Nephron progenitor cell (in vitro differentiated cells): Measurements from ENCODE around the gene EXOC4.

ENCODE experiments used
- DNase-seq: peaks from one replicate; pipeline ENCODE4 v3.0.0; 2021
- H3K27ac Mint-ChIP-seq: 2 replicates; pipeline ENCODE4 v1.8.0; 2021; ENCODE audit warnings: mild to moderate bottlenecking, moderate library complexity, mixed read lengths
- H3K27me3 Mint-ChIP-seq: 2 replicates; pipeline ENCODE4 v1.8.0; 2021; ENCODE audit warnings: mild to moderate bottlenecking, low read depth, mixed read lengths; ENCODE audit not compliant: poor library complexity
- H3K36me3 Mint-ChIP-seq: 2 replicates; pipeline ENCODE4 v1.8.0; 2021; ENCODE audit warnings: low read depth, mixed read lengths
- H3K4me1 Mint-ChIP-seq: 2 replicates; pipeline ENCODE4 v1.8.0; 2021; ENCODE audit warnings: mixed read lengths
- H3K4me3 Mint-ChIP-seq: 2 replicates; pipeline ENCODE4 v1.8.0; 2021; ENCODE audit warnings: mild to moderate bottlenecking, moderate library complexity, mixed read lengths
- H3K9me3 Mint-ChIP-seq: 2 replicates; pipeline ENCODE4 v1.8.0; 2021; ENCODE audit warnings: mild to moderate bottlenecking, moderate library complexity, mixed read lengths
- TF ChIP-seq, protein P1 (sequence below): fragments of 200-600 bp; sonication (generic); IDR thresholded peaks from 2 replicates; pipeline ENCODE4 v1.5.0; 2021; ENCODE audit warnings: antibody characterized with exemption

Gene EXOC4

DNA sequence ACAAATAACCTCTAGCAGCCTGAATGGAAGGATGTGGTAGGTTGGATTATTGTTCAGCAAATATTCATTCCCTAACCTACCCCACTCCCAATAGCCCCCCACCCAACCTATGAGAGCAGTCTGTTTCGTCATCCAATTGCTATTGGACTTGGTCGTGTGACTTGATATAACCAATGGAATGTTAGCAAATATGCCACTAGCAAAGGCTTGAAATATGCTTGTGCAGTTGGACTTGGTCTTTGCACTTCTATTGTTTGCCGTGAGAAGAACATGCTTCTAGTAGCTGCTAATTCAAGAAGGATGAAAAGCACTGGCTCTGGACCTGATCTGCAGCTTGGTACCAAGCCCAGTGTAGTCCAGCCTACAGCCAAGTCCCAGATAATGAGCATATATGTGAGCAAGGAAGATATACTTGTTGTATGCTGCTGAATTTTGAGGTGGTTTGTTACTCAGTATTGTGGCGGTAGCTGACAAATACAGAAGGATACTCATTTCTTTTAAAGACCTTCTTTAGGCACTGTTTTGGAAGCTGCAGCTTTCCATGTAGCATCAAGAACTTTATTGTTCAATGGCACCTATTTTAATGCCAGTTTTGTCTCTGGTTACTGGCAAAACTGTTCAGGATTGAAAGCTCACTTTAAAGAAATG, 180.4 kb downstream of the EXOC4 start:
- DNase-seq: no peak
- TF ChIP-seq, protein P1, sequence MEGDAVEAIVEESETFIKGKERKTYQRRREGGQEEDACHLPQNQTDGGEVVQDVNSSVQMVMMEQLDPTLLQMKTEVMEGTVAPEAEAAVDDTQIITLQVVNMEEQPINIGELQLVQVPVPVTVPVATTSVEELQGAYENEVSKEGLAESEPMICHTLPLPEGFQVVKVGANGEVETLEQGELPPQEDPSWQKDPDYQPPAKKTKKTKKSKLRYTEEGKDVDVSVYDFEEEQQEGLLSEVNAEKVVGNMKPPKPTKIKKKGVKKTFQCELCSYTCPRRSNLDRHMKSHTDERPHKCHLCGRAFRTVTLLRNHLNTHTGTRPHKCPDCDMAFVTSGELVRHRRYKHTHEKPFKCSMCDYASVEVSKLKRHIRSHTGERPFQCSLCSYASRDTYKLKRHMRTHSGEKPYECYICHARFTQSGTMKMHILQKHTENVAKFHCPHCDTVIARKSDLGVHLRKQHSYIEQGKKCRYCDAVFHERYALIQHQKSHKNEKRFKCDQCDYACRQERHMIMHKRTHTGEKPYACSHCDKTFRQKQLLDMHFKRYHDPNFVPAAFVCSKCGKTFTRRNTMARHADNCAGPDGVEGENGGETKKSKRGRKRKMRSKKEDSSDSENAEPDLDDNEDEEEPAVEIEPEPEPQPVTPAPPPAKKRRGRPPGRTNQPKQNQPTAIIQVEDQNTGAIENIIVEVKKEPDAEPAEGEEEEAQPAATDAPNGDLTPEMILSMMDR: no peak
- peaks cover 22% of the 10 kb centered on the region for H3K36me3 Mint-ChIP-seq
- peaks cover 5% of the 10 kb centered on the region for H3K4me1 Mint-ChIP-seq
- peaks cover 14% of the 10 kb centered on the region for H3K9me3 Mint-ChIP-seq
- no peak overlapping the region for H3K4me3 Mint-ChIP-seq
- no peaks in the 10 kb centered on the region for H3K27me3 Mint-ChIP-seq
- no peak overlapping the region for H3K27ac Mint-ChIP-seq

DNA sequence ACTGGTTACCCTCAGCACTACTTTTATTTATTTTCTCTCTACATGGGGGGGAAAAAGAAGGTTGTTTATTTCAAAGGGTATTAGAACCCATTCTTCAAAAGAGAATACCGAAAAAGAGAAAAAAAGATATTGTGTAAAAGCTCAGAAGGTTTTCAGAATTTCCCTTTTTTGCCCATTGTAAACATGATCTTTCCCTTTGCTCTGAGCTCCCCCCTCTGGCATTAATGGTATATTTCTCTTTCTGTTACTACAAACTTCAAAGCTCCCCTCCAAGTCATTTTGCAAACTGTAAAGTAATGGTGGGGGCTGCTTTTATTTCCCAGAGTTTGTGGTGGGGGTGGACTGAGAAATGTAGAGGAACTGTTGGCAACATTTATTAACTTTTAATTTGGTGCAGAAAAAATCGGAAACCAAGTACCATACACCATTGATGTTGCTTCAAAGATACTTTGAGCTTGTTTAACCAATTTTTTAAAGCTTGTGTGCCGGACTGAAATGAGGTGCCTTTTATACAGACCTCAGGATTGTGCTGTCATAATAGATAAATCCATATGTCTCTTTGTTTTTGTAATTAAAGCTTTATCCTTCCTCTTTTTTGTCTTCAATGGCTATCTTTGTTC, 181.5 kb downstream of the EXOC4 start:
- TF ChIP-seq, protein P1: no peak
- H3K27me3 Mint-ChIP-seq: no peaks in the 10 kb centered on the region
- H3K4me3 Mint-ChIP-seq: no peak overlapping the region
- no peak overlapping the region for H3K27ac Mint-ChIP-seq
- peaks cover 9% of the 10 kb centered on the region for H3K9me3 Mint-ChIP-seq
- DNase-seq: no peak
- H3K36me3 Mint-ChIP-seq: peaks cover 19% of the 10 kb centered on the region
- peaks cover 5% of the 10 kb centered on the region for H3K4me1 Mint-ChIP-seq

DNA sequence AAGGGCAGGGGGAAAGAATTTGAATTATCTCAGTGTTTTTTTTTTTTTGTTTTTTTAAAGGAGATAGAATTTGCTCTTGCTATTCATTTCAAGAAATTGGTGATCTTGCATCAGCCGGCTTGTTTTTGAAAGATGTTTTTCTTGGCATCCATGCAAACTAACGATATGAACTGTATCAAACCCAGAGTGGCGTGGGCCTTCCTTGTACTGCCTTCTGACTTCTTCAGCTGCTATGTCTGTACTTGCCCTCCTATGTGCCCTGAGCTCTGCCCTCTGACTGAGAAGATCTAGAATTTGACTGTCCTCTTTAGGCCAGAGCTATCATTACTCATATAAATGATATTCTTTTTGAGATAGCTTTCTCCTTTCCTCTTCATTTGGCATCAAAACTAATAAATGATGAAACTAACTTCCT, 183.1 kb downstream of the EXOC4 start:
- DNase-seq: no peak
- Mint-ChIP-seq H3K9me3 (no peaks in the 10 kb centered on the region), H3K27ac (no peak overlapping the region), H3K36me3 (peaks cover 4% of the 10 kb centered on the region), H3K27me3 (no peaks in the 10 kb centered on the region), H3K4me3 (no peak overlapping the region), H3K4me1 (peaks cover 1% of the 10 kb centered on the region)
- TF ChIP-seq, protein P1: no peak

DNA sequence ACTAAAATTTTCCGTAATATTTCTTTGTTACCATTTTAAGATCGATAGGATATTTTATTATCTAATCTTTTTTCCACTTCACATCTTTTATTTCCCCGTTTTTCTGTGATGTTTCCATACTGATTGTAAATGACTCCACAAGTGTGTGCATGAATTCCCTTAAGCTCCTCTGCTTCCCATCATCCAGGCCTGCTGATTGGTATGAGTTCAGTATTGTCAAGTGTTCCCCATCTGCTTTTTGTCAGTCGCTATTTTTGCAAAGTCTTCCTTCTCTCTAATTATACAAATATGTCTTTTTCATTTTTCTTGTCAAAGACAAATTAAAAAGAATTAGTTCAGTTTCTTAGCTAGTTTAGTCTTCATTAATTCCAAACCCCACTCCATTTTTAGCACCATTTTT, 184.7 kb downstream of the EXOC4 start:
- no peaks in the 10 kb centered on the region for H3K27me3 Mint-ChIP-seq
- TF ChIP-seq, protein P1: no peak
- peak overlapping the region; percentile 2 for H3K27ac Mint-ChIP-seq
- no peak overlapping the region for H3K4me3 Mint-ChIP-seq
- no peaks in the 10 kb centered on the region for H3K9me3 Mint-ChIP-seq
- DNase-seq: no peak
- no peaks in the 10 kb centered on the region for H3K4me1 Mint-ChIP-seq
- peaks cover 4% of the 10 kb centered on the region for H3K36me3 Mint-ChIP-seq

DNA sequence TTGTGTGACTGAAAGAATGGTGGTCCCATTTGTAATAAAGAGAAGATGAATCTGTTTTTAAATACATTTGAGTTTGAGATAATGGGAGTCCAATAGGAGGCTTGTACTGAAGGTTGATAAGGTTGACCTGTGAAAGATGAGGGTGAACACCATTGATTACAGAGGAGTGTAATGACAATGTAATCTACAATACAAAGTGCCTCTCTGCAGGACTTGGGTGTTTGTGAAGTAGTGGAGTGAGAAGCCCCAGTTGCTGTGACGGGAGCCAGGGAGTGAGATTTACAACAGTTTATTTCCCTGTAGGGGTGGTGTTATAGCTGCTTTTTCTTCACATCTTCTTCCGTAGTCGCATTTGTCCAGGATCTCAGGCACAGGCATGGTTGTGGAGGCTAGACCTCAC, 189.9 kb downstream of the EXOC4 start:
- Mint-ChIP-seq H3K4me3 (no peak overlapping the region), H3K4me1 (no peaks in the 10 kb centered on the region), H3K27ac (no peak overlapping the region), H3K9me3 (no peaks in the 10 kb centered on the region), H3K27me3 (peaks cover 5% of the 10 kb centered on the region), H3K36me3 (peaks cover 4% of the 10 kb centered on the region)
- no peak for DNase-seq
- TF ChIP-seq, protein P1: no peak

DNA sequence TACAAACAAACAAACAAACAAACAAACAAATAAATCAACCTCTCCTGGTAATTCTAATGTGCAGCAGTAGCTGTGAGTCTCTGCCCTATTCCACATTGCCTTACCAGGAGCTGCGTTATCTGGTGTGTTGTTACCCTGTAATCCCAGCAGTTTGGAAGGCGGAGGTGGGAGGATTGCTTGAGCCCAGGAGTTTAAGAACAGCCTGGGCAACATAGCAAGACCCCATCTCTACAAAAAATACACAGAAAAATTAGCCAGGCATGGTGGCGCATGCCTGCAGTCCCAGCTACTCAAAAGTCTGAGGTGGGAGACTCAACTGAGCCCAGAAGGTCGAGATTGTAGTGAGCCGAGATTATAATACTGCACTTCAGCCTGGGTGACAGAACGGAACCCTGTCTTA, 192.7 kb downstream of the EXOC4 start:
- Mint-ChIP-seq H3K36me3 (no peaks in the 10 kb centered on the region), H3K4me1 (no peaks in the 10 kb centered on the region), H3K4me3 (no peak overlapping the region), H3K9me3 (no peaks in the 10 kb centered on the region), H3K27me3 (peaks cover 5% of the 10 kb centered on the region), H3K27ac (no peak overlapping the region)
- no peak for DNase-seq
- TF ChIP-seq, protein P1: no peak
